ENCODE measurements around the gene MBTPS1.
A peak's percentile ranks its signal among the peaks of the same experiment; 100 is the strongest.

Gene MBTPS1

GRCh38 chr16:84143784-84144199 lies 27.1 kb upstream of the MBTPS1 start:
- H3K27ac Mint-ChIP-seq: no peak overlapping the region
- CTCF ChIA-PET: interaction anchor here (0.7 to 0.9 kb wide), 2 partner anchors 11 to 59 kb away, joined by 3 read pairs; no protein-coding TSS in a partner anchor
- peaks cover 32% of the 10 kb centered on the region for H3K27me3 Mint-ChIP-seq
- H3K9me3 Mint-ChIP-seq: no peaks in the 10 kb centered on the region
- peaks cover 3% of the 10 kb centered on the region for H3K36me3 Mint-ChIP-seq
- H3K4me1 Mint-ChIP-seq: peaks cover 30% of the 10 kb centered on the region
- peak overlapping the region; percentile 95 for H3K4me3 Mint-ChIP-seq
- DNase-seq: no peak

- Mint-ChIP-seq H3K4me1 (peaks cover 36% of the 10 kb centered on the region), H3K4me3 (peak overlapping the region; percentile 95), H3K27ac (no peak overlapping the region), H3K27me3 (peaks cover 32% of the 10 kb centered on the region), H3K36me3 (peaks cover 3% of the 10 kb centered on the region), H3K9me3 (no peaks in the 10 kb centered on the region)
- no peak for DNase-seq
- CTCF ChIA-PET: interaction anchor here (0.7 to 0.9 kb wide), 2 partner anchors 11 to 58 kb away, joined by 3 read pairs; no protein-coding TSS in a partner anchor
Measured at GRCh38 chr16:84143081-84143480, 26.3 kb upstream of the MBTPS1 start.

- no peaks in the 10 kb centered on the region for H3K9me3 Mint-ChIP-seq
- H3K4me1 Mint-ChIP-seq: peaks cover 39% of the 10 kb centered on the region
- DNase-seq: peak; percentile 50
- no peak overlapping the region for H3K27ac Mint-ChIP-seq
- CTCF ChIA-PET: interaction anchor here (0.8 kb wide), 2 partner anchors 9 to 53 kb away, joined by 3 to 4 read pairs; no protein-coding TSS in a partner anchor
- peaks cover 3% of the 10 kb centered on the region for H3K36me3 Mint-ChIP-seq
- H3K4me3 Mint-ChIP-seq: no peak overlapping the region
- peaks cover 15% of the 10 kb centered on the region for H3K27me3 Mint-ChIP-seq
Measured at GRCh38 chr16:84141143-84141670, 24.5 kb upstream of the MBTPS1 start.

GRCh38 chr16:84139628-84140258 lies 23.0 kb upstream of the MBTPS1 start:
- no peak overlapping the region for H3K4me3 Mint-ChIP-seq
- peaks cover 7% of the 10 kb centered on the region for H3K27me3 Mint-ChIP-seq
- H3K27ac Mint-ChIP-seq: no peak overlapping the region
- no peak for DNase-seq
- CTCF ChIA-PET: interaction anchor here (0.7 to 1.9 kb wide), 3 partner anchors 50 to 74 kb away, joined by 3 to 6 read pairs (median 4); no protein-coding TSS in a partner anchor
- H3K36me3 Mint-ChIP-seq: peaks cover 3% of the 10 kb centered on the region
- H3K4me1 Mint-ChIP-seq: peaks cover 36% of the 10 kb centered on the region
- no peaks in the 10 kb centered on the region for H3K9me3 Mint-ChIP-seq

- Mint-ChIP-seq H3K4me3 (no peak overlapping the region), H3K4me1 (peaks cover 32% of the 10 kb centered on the region), H3K36me3 (no peaks in the 10 kb centered on the region), H3K27me3 (no peaks in the 10 kb centered on the region), H3K27ac (no peak overlapping the region), H3K9me3 (no peaks in the 10 kb centered on the region)
- peak; percentile 31 for DNase-seq
- CTCF ChIA-PET: interaction anchor here (0.7 to 1.9 kb wide), 3 partner anchors 50 to 73 kb away, joined by 3 to 6 read pairs (median 4); no protein-coding TSS in a partner anchor
Measured at GRCh38 chr16:84138824-84139627, 22.3 kb upstream of the MBTPS1 start.

GRCh38 chr16:84138500-84138823 lies 21.7 kb upstream of the MBTPS1 start:
- Mint-ChIP-seq H3K4me3 (no peak overlapping the region), H3K4me1 (peaks cover 30% of the 10 kb centered on the region), H3K27ac (no peak overlapping the region)

GRCh38 chr16:84137769-84138357 lies 21.1 kb upstream of the MBTPS1 start:
- CTCF ChIA-PET: interaction anchor here (1.5 to 1.9 kb wide), 2 partner anchors 23 to 72 kb away, joined by 3 to 6 read pairs; no protein-coding TSS in a partner anchor
- no peak overlapping the region for H3K4me3 Mint-ChIP-seq
- no peaks in the 10 kb centered on the region for H3K9me3 Mint-ChIP-seq
- H3K27ac Mint-ChIP-seq: no peak overlapping the region
- no peaks in the 10 kb centered on the region for H3K36me3 Mint-ChIP-seq
- DNase-seq: no peak
- no peaks in the 10 kb centered on the region for H3K27me3 Mint-ChIP-seq
- H3K4me1 Mint-ChIP-seq: peaks cover 26% of the 10 kb centered on the region

More at GRCh38 chr16:84138500-84138823, 21.7 kb upstream of the MBTPS1 start:
- CTCF ChIA-PET: interaction anchor here (1.5 to 1.9 kb wide), 2 partner anchors 23 to 73 kb away, joined by 3 to 6 read pairs; no protein-coding TSS in a partner anchor
- no peaks in the 10 kb centered on the region for H3K27me3 Mint-ChIP-seq
- H3K36me3 Mint-ChIP-seq: no peaks in the 10 kb centered on the region
- DNase-seq: no peak
- no peaks in the 10 kb centered on the region for H3K9me3 Mint-ChIP-seq

GRCh38 chr16:84137287-84137686 lies 20.5 kb upstream of the MBTPS1 start:
- H3K27ac Mint-ChIP-seq: no peak overlapping the region
- peaks cover 25% of the 10 kb centered on the region for H3K4me1 Mint-ChIP-seq
- no peak overlapping the region for H3K4me3 Mint-ChIP-seq
- H3K36me3 Mint-ChIP-seq: no peaks in the 10 kb centered on the region
- no peaks in the 10 kb centered on the region for H3K9me3 Mint-ChIP-seq
- no peaks in the 10 kb centered on the region for H3K27me3 Mint-ChIP-seq
- CTCF ChIA-PET: interaction anchor here (1.5 kb wide), 1 partner anchor 24 kb away, joined by 3 read pairs; no protein-coding TSS in a partner anchor
- no peak for DNase-seq

GRCh38 chr16:84136331-84137125 lies 19.8 kb upstream of the MBTPS1 start:
- Mint-ChIP-seq H3K27me3 (no peaks in the 10 kb centered on the region), H3K4me1 (peaks cover 22% of the 10 kb centered on the region), H3K27ac (no peak overlapping the region), H3K36me3 (no peaks in the 10 kb centered on the region), H3K9me3 (no peaks in the 10 kb centered on the region), H3K4me3 (no peak overlapping the region)
- DNase-seq: no peak
- CTCF ChIA-PET: interaction anchor here (1.5 kb wide), 1 partner anchor 25 kb away, joined by 3 read pairs; no protein-coding TSS in a partner anchor

- Mint-ChIP-seq H3K27me3 (no peaks in the 10 kb centered on the region), H3K4me3 (no peak overlapping the region), H3K27ac (no peak overlapping the region), H3K36me3 (peaks cover 4% of the 10 kb centered on the region), H3K4me1 (peaks cover under 1% of the 10 kb centered on the region), H3K9me3 (no peaks in the 10 kb centered on the region)
- DNase-seq: no peak
- CTCF ChIA-PET: interaction anchor here (0.6 to 1.8 kb wide), 4 partner anchors 9 to 54 kb away, joined by 3 to 4 read pairs (median 4); partner anchors contain the start of gene TAF1C
Measured at GRCh38 chr16:84132527-84133285, 16.0 kb upstream of the MBTPS1 start.

- Mint-ChIP-seq H3K4me3 (no peak overlapping the region), H3K9me3 (no peaks in the 10 kb centered on the region), H3K27me3 (no peaks in the 10 kb centered on the region), H3K27ac (no peak overlapping the region), H3K4me1 (no peaks in the 10 kb centered on the region), H3K36me3 (peaks cover 4% of the 10 kb centered on the region)
- CTCF ChIA-PET: interaction anchor here (1.8 kb wide), 1 partner anchor 56 kb away, joined by 4 read pairs; the partner anchor contains the start of gene TAF1C
- DNase-seq: no peak
Measured at GRCh38 chr16:84131117-84131516, 14.4 kb upstream of the MBTPS1 start.

- no peaks in the 10 kb centered on the region for H3K9me3 Mint-ChIP-seq
- DNase-seq: no peak
- no peaks in the 10 kb centered on the region for H3K27me3 Mint-ChIP-seq
- no peak overlapping the region for H3K27ac Mint-ChIP-seq
- H3K36me3 Mint-ChIP-seq: peaks cover 1% of the 10 kb centered on the region
- H3K4me1 Mint-ChIP-seq: peaks cover 3% of the 10 kb centered on the region
- no peak overlapping the region for H3K4me3 Mint-ChIP-seq
- CTCF ChIA-PET: no interaction called here
Measured at GRCh38 chr16:84124257-84125073, 7.7 kb upstream of the MBTPS1 start.

Data from activated naive CD4-positive, alpha-beta T cell treated with anti-CD3 and anti-CD28 coated beads, Interleukin-2, amount 10 ng/mL, durations not matched to agents 7 days and 5 days (primary cell).